Mucosa of rectum (tissue), 2 donors: Measurements from ENCODE around the gene SORCS2.

ENCODE experiments used
- H3K27ac ChIP-seq, 2 donors: one replicate each; pipeline ENCODE4 v1.7.0; 2013; ENCODE audit warnings: inconsistent platforms in 2 of 2, low read depth in 2 of 2, low read length in 2 of 2
- H3K27me3 ChIP-seq, 2 donors: one replicate each; pipeline ENCODE4 v1.7.0; 2013; ENCODE audit warnings: low read length in 2 of 2; ENCODE audit not compliant: control insufficient read depth in 2 of 2, insufficient read depth in 2 of 2
- H3K36me3 ChIP-seq, 2 donors: one replicate each; pipeline ENCODE4 v1.7.0; 2013; ENCODE audit warnings: low read length in 2 of 2; ENCODE audit not compliant: control insufficient read depth in 2 of 2, insufficient read depth in 2 of 2
- H3K4me1 ChIP-seq, 2 donors: one replicate each; pipeline ENCODE4 v1.7.0; 2013; ENCODE audit warnings: low read length in 2 of 2, mild to moderate bottlenecking in 1 of 2; ENCODE audit not compliant: control insufficient read depth in 2 of 2, insufficient read depth in 2 of 2
- H3K4me3 ChIP-seq, 2 donors: one replicate each; pipeline ENCODE4 v1.7.0; 2013; ENCODE audit warnings: low read length in 2 of 2
- H3K9ac ChIP-seq, 2 donors: one replicate each; pipeline ENCODE4 v1.7.0; 2013; ENCODE audit warnings: low read length in 2 of 2, low read depth in 1 of 2, mild to moderate bottlenecking in 1 of 2
- H3K9me3 ChIP-seq, 2 donors: one replicate each; pipeline ENCODE4 v1.7.0; 2013; ENCODE audit warnings: low read length in 2 of 2; ENCODE audit not compliant: control insufficient read depth in 2 of 2
- donor health status: healthy.
- donor health status: Normal muscosa, but diverticular disease.

The SORCS2 gene

DNA sequence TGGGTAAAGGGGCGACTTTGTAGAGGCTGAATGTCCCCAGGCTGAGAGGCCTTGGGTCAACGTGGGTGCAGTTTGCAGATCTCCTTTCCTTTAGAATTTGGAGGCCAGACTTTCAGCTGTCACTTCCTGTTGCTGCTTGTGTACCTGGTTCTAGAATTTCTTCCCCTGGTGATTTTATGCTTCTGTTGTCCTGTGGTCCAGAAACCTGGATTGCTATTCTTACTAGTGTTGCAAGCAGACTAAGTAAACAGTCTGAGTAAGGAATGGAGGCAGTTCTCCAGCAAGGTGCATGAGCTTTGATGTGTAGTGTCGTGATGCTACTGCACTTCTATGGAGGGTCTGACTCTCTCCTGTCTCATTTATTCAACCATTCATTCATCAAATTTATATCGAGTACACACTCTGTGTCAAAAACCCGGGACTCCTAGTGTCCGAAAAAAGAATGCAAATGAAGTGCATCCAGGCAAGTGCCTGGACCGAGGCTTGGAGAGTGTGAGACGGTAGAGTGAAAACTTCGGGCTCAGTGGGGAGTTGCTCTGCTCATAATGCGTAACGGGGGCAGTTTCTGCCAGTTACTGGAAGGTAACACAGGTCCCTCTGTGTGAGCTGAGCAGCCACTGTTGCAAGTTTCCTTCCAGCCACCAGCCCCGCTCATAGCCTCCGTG, 83.3 kb downstream of the SORCS2 start:
- no peak overlapping the region for H3K4me3 ChIP-seq
- no peaks in the 10 kb centered on the region for H3K27me3 ChIP-seq
- no peak overlapping the region for H3K9ac ChIP-seq
- H3K27ac ChIP-seq, result no peak overlapping the region
- H3K4me1 ChIP-seq, result no peaks in the 10 kb centered on the region
- H3K9me3 ChIP-seq, result no peaks in the 10 kb centered on the region
- H3K36me3 ChIP-seq, result no peaks in the 10 kb centered on the region

DNA sequence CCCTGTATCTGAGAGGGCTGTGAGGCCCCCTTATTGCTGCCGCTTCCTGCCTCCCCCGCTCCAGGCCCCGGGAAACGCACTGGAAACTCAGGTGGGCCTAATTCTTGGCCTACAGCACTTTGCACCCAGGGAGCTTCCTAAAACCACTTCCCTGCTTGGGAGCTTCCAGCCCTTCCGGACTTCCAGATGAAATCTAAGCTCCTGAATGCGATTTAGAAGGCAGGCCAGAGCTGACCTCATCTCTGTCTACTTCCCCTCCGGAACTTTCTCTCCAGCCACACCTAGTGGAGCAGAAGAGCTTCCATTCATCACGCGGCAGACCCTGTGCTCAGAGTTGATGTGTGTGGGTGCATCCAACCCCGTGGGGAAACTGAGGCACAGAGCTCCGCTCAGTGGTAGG, 84.2 kb downstream of the SORCS2 start:
- no peak overlapping the region for H3K4me3 ChIP-seq
- H3K4me1 ChIP-seq, result no peaks in the 10 kb centered on the region
- no peaks in the 10 kb centered on the region for H3K9me3 ChIP-seq
- no peaks in the 10 kb centered on the region for H3K27me3 ChIP-seq
- H3K36me3 ChIP-seq, result no peaks in the 10 kb centered on the region
- no peak overlapping the region for H3K9ac ChIP-seq
- no peak overlapping the region for H3K27ac ChIP-seq

DNA sequence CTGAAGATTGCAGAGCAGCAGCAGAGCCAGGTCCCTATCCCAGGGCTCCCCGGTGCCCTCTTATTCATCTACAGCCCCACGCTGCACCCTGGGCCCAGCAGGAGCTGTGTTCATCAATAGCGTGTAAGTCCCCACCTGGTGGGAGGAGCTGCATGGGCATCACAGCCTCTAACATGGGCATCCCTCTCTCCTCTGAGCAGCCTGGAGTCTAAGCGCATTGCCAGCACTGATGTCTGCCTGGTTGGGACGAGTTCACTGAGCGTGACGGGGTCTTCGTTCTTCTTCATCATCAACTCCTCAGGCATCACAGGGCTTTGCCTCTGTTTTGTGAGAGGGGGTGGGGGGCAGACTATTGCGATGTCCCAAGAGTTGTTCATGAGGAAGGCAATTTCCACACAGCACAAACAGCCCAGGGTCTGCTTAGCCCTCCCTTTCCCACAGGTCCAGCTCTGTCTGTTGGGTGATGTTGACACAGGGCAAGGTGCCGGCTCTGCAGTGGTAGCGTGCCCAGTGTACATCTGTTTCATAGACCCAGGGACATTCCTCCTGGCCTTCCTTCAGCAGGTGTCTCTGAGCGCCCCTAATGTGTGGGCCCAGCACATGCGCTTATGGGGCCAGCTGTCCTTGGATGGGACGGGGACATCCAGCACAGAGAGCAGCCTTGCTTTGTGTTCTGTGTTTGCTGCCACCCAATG, 85.9 kb downstream of the SORCS2 start:
- Histone ChIP-seq H3K36me3 (no peaks in the 10 kb centered on the region), H3K9ac (no peak overlapping the region), H3K27me3 (no peaks in the 10 kb centered on the region), H3K9me3 (no peaks in the 10 kb centered on the region), H3K4me3 (no peak overlapping the region), H3K4me1 (no peaks in the 10 kb centered on the region), H3K27ac (no peak overlapping the region)

DNA sequence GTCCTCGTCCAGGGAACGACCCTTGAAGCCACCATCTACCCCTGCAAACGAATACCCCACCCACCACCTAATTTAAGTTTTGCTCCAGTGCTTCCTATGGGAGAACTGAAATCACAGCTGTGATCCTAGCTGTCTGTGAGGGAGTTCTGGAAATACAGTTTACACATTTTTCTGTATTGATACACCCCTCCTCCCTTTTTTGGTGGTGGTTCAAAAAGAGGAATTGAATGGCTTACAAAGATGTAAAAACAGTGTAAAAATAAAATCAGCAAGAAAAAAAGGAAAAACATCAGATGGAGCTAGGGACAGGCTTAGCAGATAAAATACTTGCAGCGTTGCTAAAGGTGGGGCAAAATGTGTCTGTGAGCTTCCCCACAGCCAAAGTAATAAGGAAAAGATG, 86.6 kb downstream of the SORCS2 start:
- Histone ChIP-seq H3K4me3 (no peak overlapping the region), H3K9me3 (no peaks in the 10 kb centered on the region), H3K36me3 (no peaks in the 10 kb centered on the region), H3K4me1 (no peaks in the 10 kb centered on the region), H3K9ac (no peak overlapping the region), H3K27ac (no peak overlapping the region), H3K27me3 (no peaks in the 10 kb centered on the region)

DNA sequence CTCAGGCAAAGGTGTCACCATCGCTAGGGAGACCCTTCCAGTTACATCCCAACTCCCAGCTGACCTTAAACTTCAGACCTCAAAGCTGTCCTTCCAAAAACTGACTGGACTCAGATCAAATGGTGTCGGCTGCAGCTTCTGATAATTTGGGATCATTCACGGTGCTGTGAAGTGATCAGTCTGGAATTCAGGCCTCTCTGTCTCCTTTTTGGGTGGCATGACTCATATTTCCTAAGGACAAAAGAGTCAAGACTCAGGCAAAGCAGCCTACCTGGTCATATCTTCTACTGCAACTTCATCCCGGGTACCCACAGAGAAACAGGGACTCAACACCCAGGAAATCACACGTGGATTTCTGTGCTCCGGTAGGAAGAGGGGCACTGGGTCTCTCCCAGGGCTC, 87.6 kb downstream of the SORCS2 start:
- Histone ChIP-seq H3K9ac (no peak overlapping the region), H3K36me3 (no peaks in the 10 kb centered on the region), H3K27me3 (no peaks in the 10 kb centered on the region), H3K9me3 (no peaks in the 10 kb centered on the region), H3K27ac (no peak overlapping the region), H3K4me3 (no peak overlapping the region), H3K4me1 (no peaks in the 10 kb centered on the region)

DNA sequence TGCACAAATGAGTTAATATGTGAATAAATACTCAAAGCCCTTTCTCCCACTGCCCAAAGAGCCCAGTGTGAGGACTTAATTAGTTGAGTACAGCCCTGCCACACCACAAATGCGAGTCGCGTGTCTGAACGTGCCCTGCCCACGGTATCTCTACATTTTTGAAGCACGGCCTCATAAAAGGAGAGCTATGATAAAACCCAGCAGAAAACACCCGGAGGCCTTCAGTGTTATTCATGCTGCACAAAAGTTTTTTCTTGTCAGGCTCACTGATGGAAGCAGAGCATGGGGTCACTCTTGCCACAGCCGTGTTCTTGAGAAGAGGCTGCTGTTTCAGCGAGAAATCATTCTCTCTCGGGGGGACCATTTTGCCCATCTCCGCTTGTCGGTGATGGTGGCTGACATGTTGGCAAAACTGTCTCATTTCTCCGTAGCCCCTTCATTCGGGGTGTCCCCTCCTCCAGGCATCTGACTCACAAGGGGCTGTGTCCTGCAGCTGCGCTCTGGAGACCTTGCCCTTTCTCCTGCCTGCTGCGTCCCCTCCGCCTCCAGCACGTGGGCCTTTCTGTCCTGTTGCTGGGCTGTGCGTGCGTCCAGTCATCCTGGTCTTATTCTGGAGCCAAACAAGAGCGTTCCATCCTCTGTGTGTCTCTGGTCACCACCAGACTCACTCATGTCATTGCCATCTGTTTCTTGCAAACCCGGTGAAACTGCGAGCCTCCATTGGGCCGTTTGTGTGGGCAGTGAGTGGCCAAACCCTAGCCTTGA, 88.8 kb downstream of the SORCS2 start:
- no peaks in the 10 kb centered on the region for H3K36me3 ChIP-seq
- no peaks in the 10 kb centered on the region for H3K27me3 ChIP-seq
- no peak overlapping the region for H3K4me3 ChIP-seq
- no peak overlapping the region for H3K27ac ChIP-seq
- no peaks in the 10 kb centered on the region for H3K9me3 ChIP-seq
- no peaks in the 10 kb centered on the region for H3K4me1 ChIP-seq
- no peak overlapping the region for H3K9ac ChIP-seq

DNA sequence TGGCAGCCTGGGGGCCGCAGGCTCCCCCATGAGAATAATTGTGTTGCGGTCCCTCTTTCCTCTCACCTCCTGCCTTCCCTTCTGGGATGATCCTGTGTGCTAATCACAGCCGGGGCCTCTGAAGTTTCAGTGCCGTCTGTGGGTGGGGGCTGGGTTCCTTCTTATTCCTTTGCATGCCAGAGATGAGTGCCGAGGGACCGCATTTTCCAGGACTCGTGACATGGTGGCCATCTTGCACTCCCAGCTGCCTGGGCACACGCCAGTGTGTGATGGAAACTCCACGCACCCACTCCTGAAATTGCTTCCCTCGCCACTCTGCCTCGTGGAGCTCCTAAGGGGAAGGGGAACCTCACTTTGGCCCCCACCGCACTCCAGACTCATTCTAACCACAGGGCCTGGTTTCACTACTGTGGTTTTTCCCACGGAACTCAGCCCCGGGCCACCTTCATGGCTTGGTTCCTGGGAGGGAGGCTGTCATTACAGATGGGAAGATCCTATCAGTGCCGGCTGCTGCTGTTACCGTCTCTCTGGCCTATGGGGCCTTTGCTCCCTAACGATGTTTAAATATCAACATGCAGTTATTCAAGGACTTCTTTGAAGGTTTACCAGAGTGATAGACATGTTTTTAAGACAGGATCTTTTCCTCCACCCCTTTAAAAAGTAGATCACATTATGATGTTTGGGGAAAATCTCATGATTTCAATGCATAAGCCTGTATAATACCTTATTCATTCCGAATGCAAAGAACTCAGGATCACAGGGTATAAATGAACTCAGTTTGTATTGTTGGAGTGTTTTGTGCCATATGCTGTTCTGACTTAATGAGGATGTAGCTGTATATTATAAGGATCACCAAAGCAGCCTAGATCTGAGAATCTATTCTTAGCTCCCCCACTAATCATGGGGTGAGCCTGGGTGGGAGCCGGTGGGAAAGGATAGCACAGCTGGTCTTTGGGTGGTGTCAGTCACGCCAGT, 89.6 kb downstream of the SORCS2 start:
- Histone ChIP-seq H3K4me1 (no peaks in the 10 kb centered on the region), H3K9ac (no peak overlapping the region), H3K9me3 (no peaks in the 10 kb centered on the region), H3K36me3 (no peaks in the 10 kb centered on the region), H3K27ac (no peak overlapping the region), H3K4me3 (no peak overlapping the region), H3K27me3 (no peaks in the 10 kb centered on the region)

DNA sequence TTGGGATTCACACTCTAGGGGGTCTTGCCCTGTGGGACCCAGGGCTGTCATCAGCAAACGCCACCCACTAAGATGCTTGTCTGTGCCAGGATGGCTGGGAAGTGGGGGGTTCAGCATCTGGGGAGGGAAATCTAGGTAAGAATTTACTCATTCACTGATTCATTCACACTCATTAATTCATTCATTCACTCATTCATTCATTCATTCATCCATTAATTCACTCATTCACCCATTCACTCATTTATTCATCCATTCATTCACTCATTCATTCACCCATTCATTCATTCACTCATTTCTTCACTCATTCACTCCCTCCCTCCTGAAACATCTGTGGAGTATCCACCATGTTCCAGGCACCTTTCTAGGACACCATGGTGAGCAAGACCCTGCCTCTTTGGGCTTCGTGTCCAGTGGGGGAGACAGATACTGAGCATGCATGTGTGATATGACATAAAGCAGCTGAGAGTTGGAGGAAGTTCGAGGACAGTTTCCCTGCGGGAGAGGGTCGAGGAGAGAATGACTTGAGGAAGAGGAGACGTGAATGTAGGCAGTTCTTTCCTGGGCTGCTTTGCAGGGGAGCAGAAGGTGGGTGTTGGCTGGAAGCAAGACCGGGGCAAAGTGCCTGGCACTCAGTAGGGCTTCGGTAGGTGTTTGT, 90.6 kb downstream of the SORCS2 start:
- H3K9ac ChIP-seq, result no peak overlapping the region
- no peaks in the 10 kb centered on the region for H3K36me3 ChIP-seq
- no peaks in the 10 kb centered on the region for H3K9me3 ChIP-seq
- no peaks in the 10 kb centered on the region for H3K4me1 ChIP-seq
- no peak overlapping the region for H3K27ac ChIP-seq
- no peaks in the 10 kb centered on the region for H3K27me3 ChIP-seq
- no peak overlapping the region for H3K4me3 ChIP-seq

DNA sequence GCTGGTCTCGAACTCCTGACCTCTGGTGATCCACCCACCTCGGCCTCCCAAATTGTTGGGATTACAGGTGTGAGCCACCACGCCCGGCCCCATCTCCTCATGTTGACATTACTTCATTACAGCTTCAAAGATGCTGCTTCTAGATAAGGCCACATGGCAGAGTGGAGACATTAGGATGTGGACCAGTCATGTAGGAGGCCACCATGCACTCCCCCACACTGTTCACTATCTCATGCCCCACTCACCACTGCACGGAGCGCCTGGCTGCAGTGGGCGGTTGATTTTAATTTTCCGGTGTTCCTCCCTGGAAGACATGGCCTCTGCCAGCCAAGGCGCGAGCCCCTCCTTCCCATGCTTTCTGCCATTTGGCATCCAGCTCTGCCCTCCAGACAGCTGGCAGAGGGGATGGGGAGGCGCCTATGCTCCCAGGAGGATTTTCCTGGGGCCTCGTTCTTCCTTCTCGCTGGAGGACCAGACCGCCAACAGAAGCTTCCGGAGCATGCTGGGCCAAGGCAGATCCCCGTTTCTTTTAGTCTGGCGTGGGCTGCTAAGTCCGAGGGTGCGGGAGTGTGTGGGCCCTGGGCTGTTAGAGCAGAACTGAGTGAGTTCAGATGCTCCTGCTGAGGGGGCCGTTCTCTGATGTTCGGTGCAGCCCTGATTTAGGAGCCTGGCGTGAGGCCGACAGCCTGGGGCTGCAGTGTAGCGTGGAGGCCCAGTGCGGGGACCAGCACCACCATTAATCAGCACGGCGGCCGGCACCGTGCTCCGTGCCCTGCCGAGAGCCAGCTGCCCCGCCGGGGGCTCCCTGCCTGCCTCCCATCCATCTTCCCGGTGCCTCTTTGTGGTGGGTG, 93.1 kb downstream of the SORCS2 start:
- no peak overlapping the region for H3K27ac ChIP-seq
- H3K9ac ChIP-seq, result no peak overlapping the region

More for the DNA sequence above, 93.1 kb downstream of the SORCS2 start:
- Histone ChIP-seq H3K4me3 (no peak overlapping the region), H3K27me3 (no peaks in the 10 kb centered on the region), H3K9me3 (no peaks in the 10 kb centered on the region), H3K4me1 (no peaks in the 10 kb centered on the region), H3K36me3 (no peaks in the 10 kb centered on the region)
